ENCODE measurements around the gene TMEM106A.

DNA sequence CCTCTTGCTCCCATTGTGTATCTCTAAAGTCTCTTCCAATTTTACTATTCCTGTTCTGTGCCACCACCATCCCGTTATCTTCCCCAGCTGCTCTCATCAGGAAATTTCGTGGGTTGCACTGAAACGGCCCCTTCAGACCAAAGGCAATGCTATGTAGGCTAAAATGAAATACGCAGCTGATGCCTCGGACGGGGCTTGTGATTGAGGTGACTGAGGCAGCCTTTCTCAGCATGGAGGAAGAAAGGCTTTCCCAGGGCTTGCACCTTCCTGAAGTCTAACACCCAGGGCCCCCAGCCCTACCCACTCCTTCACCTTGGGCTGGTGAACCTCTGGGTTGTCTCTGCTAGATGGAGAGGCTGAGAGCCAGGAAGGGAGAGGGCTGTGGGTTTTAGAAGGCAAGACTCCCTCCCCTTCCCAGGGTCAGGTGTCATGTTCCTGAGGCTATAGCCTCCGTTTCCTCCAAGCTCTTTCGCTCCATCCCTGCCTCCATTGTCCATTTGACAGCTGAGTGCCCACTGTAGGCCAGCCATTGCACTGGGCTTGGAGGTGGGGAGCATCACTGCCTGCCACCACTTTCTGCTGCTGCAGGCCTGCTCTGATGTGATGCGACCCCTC is 8.9 kb downstream of the TMEM106A start:
- TF ChIP-seq, protein P1, sequence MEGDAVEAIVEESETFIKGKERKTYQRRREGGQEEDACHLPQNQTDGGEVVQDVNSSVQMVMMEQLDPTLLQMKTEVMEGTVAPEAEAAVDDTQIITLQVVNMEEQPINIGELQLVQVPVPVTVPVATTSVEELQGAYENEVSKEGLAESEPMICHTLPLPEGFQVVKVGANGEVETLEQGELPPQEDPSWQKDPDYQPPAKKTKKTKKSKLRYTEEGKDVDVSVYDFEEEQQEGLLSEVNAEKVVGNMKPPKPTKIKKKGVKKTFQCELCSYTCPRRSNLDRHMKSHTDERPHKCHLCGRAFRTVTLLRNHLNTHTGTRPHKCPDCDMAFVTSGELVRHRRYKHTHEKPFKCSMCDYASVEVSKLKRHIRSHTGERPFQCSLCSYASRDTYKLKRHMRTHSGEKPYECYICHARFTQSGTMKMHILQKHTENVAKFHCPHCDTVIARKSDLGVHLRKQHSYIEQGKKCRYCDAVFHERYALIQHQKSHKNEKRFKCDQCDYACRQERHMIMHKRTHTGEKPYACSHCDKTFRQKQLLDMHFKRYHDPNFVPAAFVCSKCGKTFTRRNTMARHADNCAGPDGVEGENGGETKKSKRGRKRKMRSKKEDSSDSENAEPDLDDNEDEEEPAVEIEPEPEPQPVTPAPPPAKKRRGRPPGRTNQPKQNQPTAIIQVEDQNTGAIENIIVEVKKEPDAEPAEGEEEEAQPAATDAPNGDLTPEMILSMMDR (IDR thresholded peaks at IDR 0.05): no peak
- TF ChIP-seq EZH2 (IDR thresholded peaks at IDR 0.05; ENCODE audit: borderline replicate concordance, insufficient read depth, low read depth, low read length, poor library complexity, severe bottlenecking): no peak

Measured in B cell (primary cell).